ENCODE results near the gene ATG16L1.

DNA sequence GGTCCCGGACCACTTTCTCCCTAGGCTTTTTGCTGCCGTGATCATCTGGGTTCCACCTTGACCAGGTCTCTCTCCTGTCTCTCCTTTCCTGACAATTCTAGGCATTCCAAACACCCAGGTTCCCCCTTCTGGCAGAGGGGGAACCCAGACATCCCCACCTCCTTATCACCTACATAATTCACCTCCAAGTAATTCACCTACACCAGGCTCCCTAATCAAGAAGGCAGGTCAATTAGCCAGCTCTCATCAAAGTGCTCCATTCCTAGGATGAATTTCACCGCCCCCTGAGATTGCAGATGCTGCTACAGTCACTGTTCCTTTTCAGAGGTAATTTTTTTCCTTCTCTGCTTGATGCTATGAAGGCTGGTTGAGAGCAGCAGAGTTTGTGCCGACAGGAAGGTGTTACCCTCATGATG lies 42.3 kb upstream of the ATG16L1 start:
- TF ChIP-seq EZH2 (IDR thresholded peaks at IDR 0.05; ENCODE audit: insufficient read depth, poor library complexity, severe bottlenecking) (no peak), EZH2phosphoT487 (IDR thresholded peaks at IDR 0.05; ENCODE audit: insufficient read depth, low read depth) (no peak)
